Muscle of leg (tissue), 11 donors: ENCODE data around the gene SNTG2. TPM values are rescaled to one million over a fixed set of nuclear protein-coding genes. Genes with fewer than 3 reads are reported as not detected.

Source experiments
- DNase-seq: peaks from one replicate; pipeline ENCODE4 v3.0.0; 2013
- H3K27ac ChIP-seq: one replicate; pipeline ENCODE4 v1.5.1; 2013; ENCODE audit warnings: mild to moderate bottlenecking, low read length, control low read depth
- H3K27me3 ChIP-seq: one replicate; pipeline ENCODE4 v1.6.1; 2013; ENCODE audit warnings: low read length; ENCODE audit not compliant: control insufficient read depth, insufficient read depth
- H3K36me3 ChIP-seq: one replicate; pipeline ENCODE4 v1.6.1; 2013; ENCODE audit warnings: low read length; ENCODE audit not compliant: control insufficient read depth, insufficient read depth
- H3K4me1 ChIP-seq: one replicate; pipeline ENCODE4 v1.6.1; 2013; ENCODE audit warnings: low read length; ENCODE audit not compliant: control insufficient read depth, insufficient read depth
- H3K4me3 ChIP-seq: one replicate; pipeline ENCODE4 v1.5.1; 2013; ENCODE audit warnings: low read length, control low read depth
- H3K9me3 ChIP-seq: replicated peaks from 2 replicates; pipeline ENCODE4 v1.6.1; 2013; ENCODE audit warnings: low read depth, low read length; ENCODE audit not compliant: control insufficient read depth
- WGBS: methylation state at CpG from one replicate; pipeline ENCODE4 v1.1.5; 2013; ENCODE audit warnings: missing lambda C conversion rate; ENCODE audit not compliant: insufficient coverage; 5-methylcytosine and 5-hydroxymethylcytosine counted together
- polyA plus RNA-seq, 8 donors: library from polyadenylated mRNA; unstranded; fragments of 120-200 nt; gene quantifications; one replicate each; pipeline versions ENCODE4 v1.2.1 to v1.2.3, GENCODE V29; 2013; ENCODE audit warnings: inconsistent platforms in 1 of 8, low replicate concordance in 1 of 8; ENCODE audit not compliant: insufficient read length in 8 of 8, insufficient read depth in 1 of 8
- total RNA-seq: library from RNA; stranded (reverse); fragments of 120-200 nt; gene quantifications from one replicate; pipeline ENCODE4 v1.2.4, GENCODE V29; 2013

The SNTG2 gene
- total and polyA plus RNA-seq, 9 donors, result 0.20 to 0.41 (median 0.31) TPM; not detected in 4

- Histone ChIP-seq H3K36me3 (no peaks in the 10 kb centered on the region), H3K4me3 (no peak overlapping the region), H3K27ac (no peak overlapping the region), H3K4me1 (no peaks in the 10 kb centered on the region), H3K27me3 (no peaks in the 10 kb centered on the region), H3K9me3 (no peaks in the 10 kb centered on the region)
- 79% methylated on average over 3 of the region's 8 CpGs for WGBS
- DNase-seq, result no peak
Observed at GRCh38 chr2:1308678-1309077, 358.0 kb downstream of the SNTG2 start.

DNA sequence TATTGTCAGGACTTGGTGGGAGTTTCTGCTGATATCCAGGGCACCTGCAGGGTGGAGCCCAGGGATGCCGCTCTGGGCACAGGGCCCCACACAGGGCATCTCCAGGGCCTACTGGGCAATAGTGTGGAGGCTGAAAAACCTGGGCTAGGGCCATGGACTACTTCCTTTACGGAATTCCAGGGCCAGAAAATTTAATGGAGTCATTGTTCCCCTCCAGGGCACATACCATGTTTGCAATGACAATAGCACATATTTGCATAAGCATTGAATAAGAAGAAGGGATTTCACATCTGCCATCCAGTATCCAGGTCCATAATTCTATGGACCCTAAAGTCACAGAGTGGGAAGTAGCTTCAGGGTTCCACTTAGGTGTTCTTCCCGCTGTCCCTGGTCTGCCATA, 358.9 kb downstream of the SNTG2 start:
- no peak overlapping the region for H3K4me3 ChIP-seq
- H3K9me3 ChIP-seq, result no peaks in the 10 kb centered on the region
- no peak for DNase-seq
- H3K27me3 ChIP-seq, result no peaks in the 10 kb centered on the region
- no peaks in the 10 kb centered on the region for H3K4me1 ChIP-seq
- H3K27ac ChIP-seq, result no peak overlapping the region
- WGBS, result 100% methylated on average over 1 of the region's 3 CpGs
- no peaks in the 10 kb centered on the region for H3K36me3 ChIP-seq

GRCh38 chr2:1310202-1310601, 359.6 kb downstream of the SNTG2 start:
- H3K4me3 ChIP-seq, result no peak overlapping the region

GRCh38 chr2:1310866-1311265, 360.2 kb downstream of the SNTG2 start:
- H3K4me1 ChIP-seq, result no peaks in the 10 kb centered on the region
- 93% methylated on average over 7 of the region's 10 CpGs for WGBS
- H3K9me3 ChIP-seq, result no peaks in the 10 kb centered on the region
- H3K4me3 ChIP-seq, result no peak overlapping the region
- no peak overlapping the region for H3K27ac ChIP-seq
- no peaks in the 10 kb centered on the region for H3K36me3 ChIP-seq
- DNase-seq, result no peak
- no peaks in the 10 kb centered on the region for H3K27me3 ChIP-seq

More at GRCh38 chr2:1310202-1310601, 359.6 kb downstream of the SNTG2 start:
- WGBS, result 83% methylated on average over 3 of the region's 7 CpGs
- DNase-seq, result no peak
- H3K36me3 ChIP-seq, result no peaks in the 10 kb centered on the region
- H3K27ac ChIP-seq, result no peak overlapping the region
- no peaks in the 10 kb centered on the region for H3K9me3 ChIP-seq
- H3K4me1 ChIP-seq, result no peaks in the 10 kb centered on the region
- no peaks in the 10 kb centered on the region for H3K27me3 ChIP-seq

- WGBS, result 81% methylated on average over 9 of the region's 13 CpGs
- H3K36me3 ChIP-seq, result no peaks in the 10 kb centered on the region
- H3K27me3 ChIP-seq, result no peaks in the 10 kb centered on the region
- H3K4me3 ChIP-seq, result no peak overlapping the region
- no peak for DNase-seq
- H3K9me3 ChIP-seq, result no peaks in the 10 kb centered on the region
- H3K27ac ChIP-seq, result no peak overlapping the region
- H3K4me1 ChIP-seq, result no peaks in the 10 kb centered on the region
Observed at GRCh38 chr2:1313240-1313924, 362.7 kb downstream of the SNTG2 start.

DNA sequence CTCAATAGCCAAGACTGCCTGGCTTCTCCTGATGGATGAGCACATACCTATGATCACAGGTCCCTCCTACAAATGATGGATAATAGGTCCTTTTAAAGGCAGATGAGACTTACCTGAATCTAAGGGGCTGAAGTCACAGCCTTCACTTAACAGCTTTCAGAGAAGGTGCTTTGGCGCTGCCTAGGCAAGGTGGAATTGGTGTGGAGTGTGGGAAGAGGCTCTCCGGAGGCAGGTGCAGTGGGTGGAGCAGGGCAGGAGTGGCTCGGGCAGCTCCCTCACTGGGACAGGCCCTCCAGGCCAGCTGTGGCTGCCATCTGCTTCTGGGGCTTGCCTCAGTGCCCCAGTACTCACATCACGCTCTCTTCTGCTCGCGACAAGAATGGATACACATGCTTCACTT, 363.6 kb downstream of the SNTG2 start:
- Histone ChIP-seq H3K27ac (no peak overlapping the region), H3K36me3 (no peaks in the 10 kb centered on the region), H3K4me1 (no peaks in the 10 kb centered on the region), H3K4me3 (no peak overlapping the region), H3K9me3 (no peaks in the 10 kb centered on the region), H3K27me3 (no peaks in the 10 kb centered on the region)
- no peak for DNase-seq
- 85% methylated on average over 2 of the region's 6 CpGs for WGBS

DNA sequence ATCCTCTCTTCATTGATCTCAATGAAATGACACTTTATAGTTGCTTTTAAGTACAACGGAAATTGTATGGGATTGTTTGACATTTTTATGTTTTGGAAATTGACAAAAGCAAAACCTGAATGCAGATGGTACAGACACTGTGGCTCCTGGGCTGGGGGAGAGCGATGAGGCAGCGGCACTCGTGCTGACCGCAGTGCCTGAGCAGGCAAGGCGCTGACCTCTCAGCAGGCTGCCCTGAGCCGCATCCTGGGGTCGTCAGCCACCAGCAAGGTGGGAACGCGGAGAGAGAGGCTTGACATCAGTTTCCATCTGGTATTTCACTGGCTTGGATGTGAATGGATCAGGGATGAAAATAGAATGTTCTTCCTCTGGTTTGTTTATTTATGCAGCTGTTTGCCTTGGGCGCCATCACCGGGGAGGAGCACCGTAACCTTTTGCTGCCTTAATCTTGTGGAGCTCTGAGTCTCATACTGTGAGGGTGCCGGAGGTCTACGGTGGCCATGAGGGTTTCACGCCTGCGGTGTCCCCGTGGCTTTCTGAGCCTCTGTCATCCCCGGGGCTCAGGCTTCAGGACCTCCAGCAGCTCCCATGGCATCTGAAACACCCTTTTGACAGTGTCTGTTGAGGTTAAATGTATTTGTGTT, 367.8 kb downstream of the SNTG2 start:
- Histone ChIP-seq H3K36me3 (no peaks in the 10 kb centered on the region), H3K27me3 (no peaks in the 10 kb centered on the region), H3K27ac (no peak overlapping the region), H3K9me3 (no peaks in the 10 kb centered on the region), H3K4me3 (no peak overlapping the region), H3K4me1 (no peaks in the 10 kb centered on the region)
- peak; percentile 8 for DNase-seq
- WGBS, result 41% methylated on average over 17 of the region's 19 CpGs

DNA sequence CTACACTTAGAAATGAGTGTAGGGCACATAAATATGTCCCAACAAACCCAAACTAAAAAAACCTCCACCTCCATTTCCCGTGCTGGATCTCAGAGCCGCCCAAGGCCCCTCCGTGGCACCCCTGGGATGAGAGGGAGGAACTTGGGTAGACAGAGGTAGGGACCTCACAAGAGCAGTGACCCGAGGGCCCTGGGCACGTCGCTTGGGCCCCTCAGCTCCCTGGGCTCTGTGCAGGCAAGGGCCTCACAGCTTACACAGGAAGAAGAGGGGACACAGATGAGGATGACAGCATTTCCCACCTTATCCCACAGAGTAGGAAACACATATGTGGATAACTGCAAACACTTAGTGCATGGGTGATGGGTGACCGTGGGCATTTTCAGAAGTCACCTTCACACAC, 368.7 kb downstream of the SNTG2 start:
- no peaks in the 10 kb centered on the region for H3K36me3 ChIP-seq
- H3K27me3 ChIP-seq, result no peaks in the 10 kb centered on the region
- no peak overlapping the region for H3K4me3 ChIP-seq
- H3K9me3 ChIP-seq, result no peaks in the 10 kb centered on the region
- no peak for DNase-seq
- no peak overlapping the region for H3K27ac ChIP-seq
- no peaks in the 10 kb centered on the region for H3K4me1 ChIP-seq
- WGBS, result no CpG with 5 or more reads among the region's 7 CpGs

DNA sequence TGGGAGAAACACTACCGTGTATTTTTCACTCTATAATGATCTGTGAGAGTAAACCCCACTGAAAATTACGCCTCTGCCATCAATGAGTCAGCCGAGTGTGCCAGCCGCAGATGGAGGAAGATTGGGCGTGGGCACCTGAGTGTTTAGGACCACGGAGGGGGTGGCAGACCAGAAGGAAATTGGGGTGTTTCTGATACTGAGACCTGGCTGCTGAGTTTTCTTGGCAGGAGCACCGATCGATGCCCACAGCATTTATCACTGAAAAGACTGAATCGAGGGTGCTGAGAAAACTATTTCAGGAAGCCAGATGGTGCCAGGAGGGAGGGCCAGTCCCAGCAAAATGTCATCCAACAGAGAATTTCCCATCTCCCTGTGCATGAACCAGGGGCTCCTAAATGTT, 370.7 kb downstream of the SNTG2 start:
- Histone ChIP-seq H3K9me3 (no peaks in the 10 kb centered on the region), H3K27me3 (no peaks in the 10 kb centered on the region), H3K27ac (no peak overlapping the region), H3K4me3 (no peak overlapping the region), H3K36me3 (no peaks in the 10 kb centered on the region), H3K4me1 (no peaks in the 10 kb centered on the region)
- 91% methylated on average over 9 of the region's 9 CpGs for WGBS
- DNase-seq, result no peak

- no peak for DNase-seq
- H3K36me3 ChIP-seq, result no peaks in the 10 kb centered on the region
- 88% methylated on average over 1 of the region's 2 CpGs for WGBS
- no peaks in the 10 kb centered on the region for H3K27me3 ChIP-seq
- H3K9me3 ChIP-seq, result no peaks in the 10 kb centered on the region
- no peak overlapping the region for H3K27ac ChIP-seq
- H3K4me3 ChIP-seq, result no peak overlapping the region
- H3K4me1 ChIP-seq, result no peaks in the 10 kb centered on the region
Observed at GRCh38 chr2:1324884-1325283, 374.2 kb downstream of the SNTG2 start.
